ENCODE measurements around the gene WBP1. TPM values are rescaled to one million over a fixed set of nuclear protein-coding genes. Genes with fewer than 3 reads are reported as not detected.

The WBP1 gene
- total and polyA plus RNA-seq, 2 donors (not counting 1 experiment from before 2014, with no cell fraction given) = 43.8 to 78.1 TPM

GRCh38 chr2:74497777-74498499 lies 39.7 kb downstream of the WBP1 start:
- Histone ChIP-seq H4K20me1 (ENCODE audit: control insufficient read depth, extremely low read depth, insufficient read depth, low read length) (no peaks in the 10 kb centered on the region), H3K4me3 (replicated peaks in 1 of 4; ENCODE audit: control extremely low read depth in 1 of 4, insufficient read depth in 1 of 4, low read depth in 3 of 4, low read length in 4 of 4) (peak overlapping the region; percentile 44 to 58 (median 48)), H3K4me2 (ENCODE audit: extremely low read depth, insufficient read depth, low read length) (peak overlapping the region; percentile 98), H3K4me1 (ENCODE audit: control insufficient read depth, extremely low read depth, insufficient read depth, low read length) (peaks cover 7% of the 10 kb centered on the region), H3K79me2 (ENCODE audit: control insufficient read depth, insufficient read depth, low read length) (no peaks in the 10 kb centered on the region), H3K27ac (ENCODE audit: insufficient read depth, low read length) (no peak overlapping the region), H3K9ac (ENCODE audit: insufficient read depth, low read length) (no peak overlapping the region), H2AFZ (ENCODE audit: low read length) (peak overlapping the region; percentile 71), H3K27me3 (ENCODE audit: control insufficient read depth, insufficient read depth, low read length) (no peaks in the 10 kb centered on the region), H3K36me3 (ENCODE audit: control insufficient read depth, insufficient read depth, low read length) (peaks cover 2% of the 10 kb centered on the region), H3K9me3 (ENCODE audit: control insufficient read depth, insufficient read depth, low read depth, low read length) (no peaks in the 10 kb centered on the region)
- DNase-seq (ENCODE audit: low read depth in 2 of 2) = no peak
- no peak for TF ChIP-seq CTCF (conservative IDR thresholded peaks at IDR 0.05 in 1 of 2, IDR thresholded peaks at IDR 0.05 in 1 of 2; ENCODE audit: low read depth in 1 of 2, low read length in 2 of 2)

GRCh38 chr2:74498500-74499266 lies 40.4 kb downstream of the WBP1 start:
- no peaks in the 10 kb centered on the region for H3K9me3 ChIP-seq (ENCODE audit: control insufficient read depth, insufficient read depth, low read depth, low read length)
- no peak overlapping the region for H3K9ac ChIP-seq (ENCODE audit: insufficient read depth, low read length)
- peak overlapping the region; percentile 44 to 58 (median 48) for H3K4me3 ChIP-seq (replicated peaks in 1 of 4; ENCODE audit: control extremely low read depth in 1 of 4, insufficient read depth in 1 of 4, low read depth in 3 of 4, low read length in 4 of 4)
- no peak overlapping the region for H3K27ac ChIP-seq (ENCODE audit: insufficient read depth, low read length)
- H2AFZ ChIP-seq (ENCODE audit: low read length) = peak overlapping the region; percentile 71
- no peaks in the 10 kb centered on the region for H3K79me2 ChIP-seq (ENCODE audit: control insufficient read depth, insufficient read depth, low read length)
- no peak for TF ChIP-seq CTCF (conservative IDR thresholded peaks at IDR 0.05 in 1 of 2, IDR thresholded peaks at IDR 0.05 in 1 of 2; ENCODE audit: low read depth in 1 of 2, low read length in 2 of 2)
- peak; percentile 68 for TF ChIP-seq EZH2 (IDR thresholded peaks at IDR 0.05; ENCODE audit: low read length, missing control alignments)
- peaks cover 9% of the 10 kb centered on the region for H3K4me1 ChIP-seq (ENCODE audit: control insufficient read depth, extremely low read depth, insufficient read depth, low read length)
- H3K27me3 ChIP-seq (ENCODE audit: control insufficient read depth, insufficient read depth, low read length) = no peaks in the 10 kb centered on the region
- H3K36me3 ChIP-seq (ENCODE audit: control insufficient read depth, insufficient read depth, low read length) = no peaks in the 10 kb centered on the region
- H3K4me2 ChIP-seq (ENCODE audit: extremely low read depth, insufficient read depth, low read length) = peak overlapping the region; percentile 98
- no peak for DNase-seq (ENCODE audit: low read depth in 2 of 2)
- H4K20me1 ChIP-seq (ENCODE audit: control insufficient read depth, extremely low read depth, insufficient read depth, low read length) = no peaks in the 10 kb centered on the region

GRCh38 chr2:74499267-74499939 lies 41.2 kb downstream of the WBP1 start, which contains the start of gene LBX2:
Gene LBX2 (minus strand): TSS chr2:74499603. CDS start chr2:74499537, 66 bp downstream.
- Histone ChIP-seq H2AFZ (ENCODE audit: low read length) (peak within 1 kb of the TSS; percentile 71), H3K36me3 (ENCODE audit: control insufficient read depth, insufficient read depth, low read length) (no peaks in the 10 kb centered on the region), H3K4me3 (replicated peaks in 1 of 4; ENCODE audit: control extremely low read depth in 1 of 4, insufficient read depth in 1 of 4, low read depth in 3 of 4, low read length in 4 of 4) (peak within 1 kb of the TSS; percentile 44 to 58 (median 48)), H3K27me3 (ENCODE audit: control insufficient read depth, insufficient read depth, low read length) (no peaks in the 10 kb centered on the region), H3K9ac (ENCODE audit: insufficient read depth, low read length) (no peak within 1 kb of the TSS), H3K27ac (ENCODE audit: insufficient read depth, low read length) (no peak within 1 kb of the TSS), H3K4me2 (ENCODE audit: extremely low read depth, insufficient read depth, low read length) (peak within 1 kb of the TSS; percentile 98), H3K9me3 (ENCODE audit: control insufficient read depth, insufficient read depth, low read depth, low read length) (no peaks in the 10 kb centered on the region), H3K79me2 (ENCODE audit: control insufficient read depth, insufficient read depth, low read length) (no peaks in the 10 kb centered on the region), H4K20me1 (ENCODE audit: control insufficient read depth, extremely low read depth, insufficient read depth, low read length) (no peaks in the 10 kb centered on the region), H3K4me1 (ENCODE audit: control insufficient read depth, extremely low read depth, insufficient read depth, low read length) (peaks cover 9% of the 10 kb centered on the region)
- DNase-seq (ENCODE audit: low read depth in 2 of 2) = no peak
- TF ChIP-seq CTCF (conservative IDR thresholded peaks at IDR 0.05 in 1 of 2, IDR thresholded peaks at IDR 0.05 in 1 of 2; ENCODE audit: low read depth in 1 of 2, low read length in 2 of 2) (no peak), EZH2 (IDR thresholded peaks at IDR 0.05; ENCODE audit: low read length, missing control alignments) (peak; percentile 15)

All from fibroblast of lung (primary cell).